ENCODE results near the gene BRCA2.
A peak's percentile ranks its signal among the peaks of the same experiment; 100 is the strongest.

The BRCA2 gene

GRCh38 chr13:32384702-32385101 is 69.4 kb downstream of the BRCA2 start:
- no peak for DNase-seq (ENCODE audit: low read depth in 4 of 4, low spot score in 1 of 4)

GRCh38 chr13:32385410-32385809 is 70.1 kb downstream of the BRCA2 start:
- no peak for DNase-seq (ENCODE audit: low read depth in 4 of 4, low spot score in 1 of 4)

GRCh38 chr13:32390048-32390447 is 74.7 kb downstream of the BRCA2 start:
- DNase-seq (ENCODE audit: low read depth in 4 of 4, low spot score in 1 of 4), result no peak

GRCh38 chr13:32390484-32390883 is 75.2 kb downstream of the BRCA2 start:
- DNase-seq (ENCODE audit: low read depth in 4 of 4, low spot score in 1 of 4), result no peak

GRCh38 chr13:32391101-32391619 is 75.9 kb downstream of the BRCA2 start:
- DNase-seq (ENCODE audit: low read depth in 4 of 4, low spot score in 1 of 4), result no peak

- no peak for DNase-seq (ENCODE audit: low read depth in 4 of 4, low spot score in 1 of 4)
Measured at GRCh38 chr13:32403108-32403507, 87.8 kb downstream of the BRCA2 start.

- DNase-seq (ENCODE audit: low read depth in 4 of 4, low spot score in 1 of 4), result no peak
Measured at GRCh38 chr13:32407854-32408253, 92.5 kb downstream of the BRCA2 start.

GRCh38 chr13:32408296-32409000 is 93.1 kb downstream of the BRCA2 start:
- no peak for DNase-seq (ENCODE audit: low read depth in 4 of 4, low spot score in 1 of 4)

GRCh38 chr13:32409001-32409313 is 93.6 kb downstream of the BRCA2 start:
- DNase-seq (ENCODE audit: low read depth in 4 of 4, low spot score in 1 of 4), result no peak

- no peak for DNase-seq (ENCODE audit: low read depth in 4 of 4, low spot score in 1 of 4)
Measured at GRCh38 chr13:32409561-32410421, 94.5 kb downstream of the BRCA2 start.

GRCh38 chr13:32413284-32413683 is 98.0 kb downstream of the BRCA2 start:
- no peak for DNase-seq (ENCODE audit: low read depth in 4 of 4, low spot score in 1 of 4)

- DNase-seq (ENCODE audit: low read depth in 4 of 4, low spot score in 1 of 4), result no peak
Measured at GRCh38 chr13:32414580-32414979, 99.3 kb downstream of the BRCA2 start.

GRCh38 chr13:32415019-32415418 is 99.7 kb downstream of the BRCA2 start:
- DNase-seq (ENCODE audit: low read depth in 4 of 4, low spot score in 1 of 4), result no peak

GRCh38 chr13:32417995-32418394 is 102.7 kb downstream of the BRCA2 start:
- DNase-seq (ENCODE audit: low read depth in 4 of 4, low spot score in 1 of 4), result no peak

- DNase-seq (ENCODE audit: low read depth in 4 of 4, low spot score in 1 of 4), result no peak
Measured at GRCh38 chr13:32419862-32420261, 104.6 kb downstream of the BRCA2 start.

- no peak for DNase-seq (ENCODE audit: low read depth in 4 of 4, low spot score in 1 of 4)
Measured at GRCh38 chr13:32423592-32423991, 108.3 kb downstream of the BRCA2 start.

- no peak for DNase-seq (ENCODE audit: low read depth in 4 of 4, low spot score in 1 of 4)
Measured at GRCh38 chr13:32425158-32425557, 109.8 kb downstream of the BRCA2 start.

- DNase-seq (ENCODE audit: low read depth in 4 of 4, low spot score in 1 of 4), result peak in 2 of 4 experiments; percentile 4 to 16
Measured at GRCh38 chr13:32426191-32426989, 111.1 kb downstream of the BRCA2 start.

GRCh38 chr13:32426990-32427851 is 111.9 kb downstream of the BRCA2 start:
- DNase-seq (ENCODE audit: low read depth in 4 of 4, low spot score in 1 of 4), result peak in 3 of 4 experiments; percentile 16 to 42 (median 26)

- DNase-seq (ENCODE audit: low read depth in 4 of 4, low spot score in 1 of 4), result peak; percentile 49 to 86 (median 66)
Measured at GRCh38 chr13:32427852-32428580, 112.7 kb downstream of the BRCA2 start, which contains the start of gene N4BP2L1. Gene N4BP2L1, minus strand, starts transcription at chr13:32428130. Its CDS starts 48 bp downstream, at chr13:32428082.
